BE2C (cell line): ENCODE data around the gene TPPP2.
A peak's percentile ranks its signal among the peaks of the same experiment; 100 is the strongest.
"Not testable (repeated sequence)": the region's sequence is repeated elsewhere in the genome, so short reads cannot be mapped to it uniquely, and the experiment has no call there.

ENCODE experiments used
- DNase-seq: peaks from one replicate; pipeline ENCODE4 v3.0.0-alpha.2; 2020
- H3K27me3 ChIP-seq: fragments of 250-450 bp; sonication (Bioruptor Pico); 2 replicates; pipeline ENCODE4 v1.5.1; 2020; ENCODE audit warnings: mild to moderate bottlenecking
- H3K36me3 ChIP-seq: fragments of 250-450 bp; sonication (Bioruptor Pico); 2 replicates; pipeline ENCODE4 v1.5.1; 2020; ENCODE audit warnings: mild to moderate bottlenecking
- H3K4me1 ChIP-seq: fragments of 250-450 bp; sonication (Bioruptor Pico); 2 replicates; pipeline ENCODE4 v1.5.1; 2020
- H3K4me3 ChIP-seq: 2 replicates; pipeline ENCODE4 v1.5.1; 2011; ENCODE audit warnings: low read depth, low read length
- H3K9me3 ChIP-seq: fragments of 250-450 bp; sonication (Bioruptor Pico); 2 replicates; pipeline ENCODE4 v1.5.1; 2020
- CTCF ChIP-seq: IDR thresholded peaks from 2 replicates; pipeline ENCODE4 v1.5.1; 2012; ENCODE audit warnings: mild to moderate bottlenecking, low read depth, low read length

TPPP2 gene

DNA sequence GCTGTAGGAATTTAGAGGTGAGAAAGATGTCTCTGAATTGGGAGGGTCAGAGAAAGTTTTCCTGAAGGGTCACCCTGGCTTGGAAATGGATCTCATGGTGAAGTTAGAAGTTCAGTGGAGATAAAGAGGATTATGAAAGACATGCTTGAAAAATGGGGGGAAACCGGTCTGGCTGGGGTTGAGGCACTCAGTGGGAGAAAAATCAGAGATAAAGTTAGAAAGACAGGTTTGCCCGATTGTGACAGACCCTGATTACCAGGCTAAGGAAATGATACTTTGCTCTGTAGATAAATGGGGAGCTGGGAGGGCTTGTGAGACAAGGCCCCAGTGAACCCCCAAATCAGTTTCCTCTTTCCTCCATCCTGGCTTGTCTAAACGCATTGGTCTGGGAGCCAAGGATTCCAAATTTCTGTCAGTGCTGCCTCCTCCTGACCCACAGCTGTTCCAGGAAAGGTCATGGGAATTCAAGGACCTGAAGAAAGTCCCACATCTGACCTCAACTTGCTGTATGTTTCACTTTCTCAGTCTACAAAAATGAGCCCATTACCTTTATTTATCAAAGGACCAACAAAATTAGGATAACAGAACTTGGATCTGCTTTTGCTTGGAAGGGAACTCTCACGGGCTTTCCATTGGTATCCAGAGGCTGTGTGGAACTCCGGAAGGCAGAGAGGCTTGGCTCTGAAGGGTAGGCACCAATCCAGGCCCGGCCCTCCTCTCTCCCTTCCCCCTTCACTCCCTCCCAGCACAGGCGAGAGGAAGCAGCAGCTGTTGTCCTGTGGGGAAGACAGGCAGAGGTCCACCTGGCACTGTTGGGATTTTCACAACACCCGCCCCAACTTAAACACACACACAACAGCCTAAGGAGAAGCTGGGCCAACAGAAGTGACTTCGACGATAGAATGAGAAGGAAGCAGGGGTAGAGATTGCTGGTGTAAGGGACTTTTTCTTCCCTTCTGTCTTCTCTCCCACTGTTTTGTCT, 8.7 kb downstream of the TPPP2 start:
- no peak for TF ChIP-seq CTCF
- peak; percentile 49 for DNase-seq
- H3K4me1 ChIP-seq: peaks cover 18% of the 10 kb centered on the region
- H3K27me3 ChIP-seq: no peaks in the 10 kb centered on the region
- no peaks in the 10 kb centered on the region for H3K9me3 ChIP-seq
- no peaks in the 10 kb centered on the region for H3K36me3 ChIP-seq
- H3K4me3 ChIP-seq: no peak overlapping the region

DNA sequence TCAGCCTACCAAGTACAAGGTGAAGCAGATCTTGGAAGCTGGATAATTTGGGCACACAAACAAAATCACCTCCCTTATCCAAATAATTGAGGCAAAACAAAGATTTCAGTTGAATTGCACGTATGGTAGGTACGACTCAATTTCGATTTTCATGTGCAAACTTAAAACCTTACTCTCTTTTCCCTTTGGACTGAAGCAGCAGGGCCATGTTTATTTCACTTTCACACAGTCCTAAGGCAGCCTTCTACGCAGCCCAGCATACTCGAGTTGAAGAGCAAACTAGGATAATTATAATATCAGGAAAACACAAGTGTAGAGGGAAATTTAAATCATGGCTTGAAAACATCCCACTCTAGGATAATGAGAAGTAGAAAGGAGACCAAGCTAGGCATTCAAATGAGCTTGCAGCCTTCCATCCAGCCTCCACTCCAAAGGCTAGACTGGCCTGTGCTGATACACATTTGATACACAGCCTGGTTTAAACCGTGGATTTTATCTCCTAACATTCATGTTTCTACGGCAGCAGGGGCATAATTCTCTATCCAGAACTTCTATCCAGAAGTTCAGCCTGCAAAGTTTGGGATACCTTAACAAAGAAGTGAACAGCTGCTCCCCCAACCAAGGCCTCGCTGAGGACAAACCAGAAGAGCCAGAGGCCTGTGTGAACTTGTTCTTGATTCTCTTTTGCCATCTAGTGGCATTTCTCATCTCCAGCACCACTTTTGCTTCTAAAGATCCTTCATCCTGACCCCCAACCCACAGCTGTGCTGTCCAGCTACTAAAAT, 9.8 kb downstream of the TPPP2 start:
- Histone ChIP-seq H3K36me3 (no peaks in the 10 kb centered on the region), H3K27me3 (no peaks in the 10 kb centered on the region), H3K9me3 (no peaks in the 10 kb centered on the region), H3K4me3 (no peak overlapping the region), H3K4me1 (peaks cover 26% of the 10 kb centered on the region)
- peak; percentile 57 for DNase-seq
- TF ChIP-seq CTCF: peak; percentile 82

GRCh38 chr14:21040370-21040925, 10.4 kb downstream of the TPPP2 start:
- H3K4me3 ChIP-seq: no peak overlapping the region
- H3K27me3 ChIP-seq: no peaks in the 10 kb centered on the region
- H3K9me3 ChIP-seq: no peaks in the 10 kb centered on the region
- peaks cover 32% of the 10 kb centered on the region for H3K4me1 ChIP-seq
- TF ChIP-seq CTCF: no peak
- no peaks in the 10 kb centered on the region for H3K36me3 ChIP-seq
- no peak for DNase-seq

DNA sequence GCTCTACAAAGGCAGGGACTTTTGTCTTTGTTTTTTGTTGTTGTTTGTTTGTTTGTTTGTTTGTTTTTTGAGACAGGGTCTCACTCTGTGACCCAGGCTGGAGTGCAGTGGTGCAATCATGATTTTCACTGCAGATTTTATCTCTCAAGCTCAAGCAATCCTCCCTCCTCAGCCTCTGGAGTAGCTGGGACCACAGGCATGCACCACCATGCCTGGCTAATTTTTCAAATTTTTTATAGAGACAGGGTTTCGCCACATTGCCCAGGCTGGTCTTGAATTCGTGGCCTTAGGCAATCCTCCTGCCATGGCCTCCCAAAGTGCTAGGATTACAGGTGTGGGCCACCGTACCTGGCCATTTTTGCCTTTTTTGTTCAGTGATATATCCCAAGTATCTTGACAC, 10.9 kb downstream of the TPPP2 start:
- H3K27me3 ChIP-seq, H3K36me3 ChIP-seq, H3K4me3 ChIP-seq, DNase-seq, H3K9me3 ChIP-seq: not testable (repeated sequence)
- peaks cover 32% of the 10 kb centered on the region for H3K4me1 ChIP-seq

- H3K4me3 ChIP-seq: no peak within 1 kb of the TSS
- H3K9me3 ChIP-seq: no peaks in the 10 kb centered on the region
- H3K27me3 ChIP-seq: no peaks in the 10 kb centered on the region
- H3K36me3 ChIP-seq: no peaks in the 10 kb centered on the region
- H3K4me1 ChIP-seq: peaks cover 32% of the 10 kb centered on the region
- TF ChIP-seq CTCF: no peak
- no peak for DNase-seq
These were observed 11.8 kb downstream of the TPPP2 start, which contains the start of gene RNASE7 for GRCh38 chr14:21041676-21042433. Gene RNASE7 (plus strand): TSS chr14:21042362. CDS start chr14:21042993, 631 bp downstream.

- TF ChIP-seq CTCF: no peak
- no peak for DNase-seq
These were observed 12.9 kb downstream of the TPPP2 start for GRCh38 chr14:21042918-21043317.

More at GRCh38 chr14:21042918-21043317, 12.9 kb downstream of the TPPP2 start:
- Histone ChIP-seq H3K9me3 (no peaks in the 10 kb centered on the region), H3K4me1 (peaks cover 32% of the 10 kb centered on the region), H3K27me3 (no peaks in the 10 kb centered on the region), H3K4me3 (no peak overlapping the region), H3K36me3 (no peaks in the 10 kb centered on the region)
